ENCODE results near the gene NME4.

GRCh38 chr16:371515-372301 lies 25.3 kb upstream of the NME4 start:
- no peak for TF ChIP-seq POLR2A (IDR thresholded peaks at IDR 0.05; ENCODE audit: low read depth, low read length)
- TF ChIP-seq TAF1 (IDR thresholded peaks at IDR 0.05; ENCODE audit: borderline replicate concordance, low read depth, low read length): no peak

Data from GM12892 (cell line).